GM19397 (cell line): ENCODE results near the gene ACTN1.

ENCODE experiments used
- ATAC-seq: cut with Tn5 transposase; IDR thresholded peaks from one replicate; pipeline ENCODE4 v1.9.1; 2021; ENCODE audit warnings: mild to moderate bottlenecking, moderate library complexity; ENCODE audit not compliant: unreplicated experiment

ACTN1 gene

DNA sequence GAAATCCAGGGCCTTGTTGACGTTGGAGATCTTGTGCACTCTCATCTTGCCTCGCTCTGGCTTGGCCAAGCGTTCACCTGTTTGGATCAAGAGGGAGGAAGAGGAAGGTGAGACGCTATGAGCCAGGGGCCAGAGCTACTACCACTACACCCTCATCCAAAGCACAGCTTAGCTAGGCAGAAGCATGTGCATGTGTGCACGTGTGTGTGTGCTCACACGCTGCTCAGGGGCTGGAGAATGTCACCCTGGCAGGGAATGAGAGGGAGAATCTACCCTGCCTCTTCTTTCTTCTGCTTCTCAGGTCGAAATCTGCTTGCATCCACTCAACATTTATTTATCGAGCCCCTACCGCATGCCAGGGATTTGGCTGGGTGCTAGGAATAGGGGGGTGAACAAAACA, 58.1 kb downstream of the ACTN1 start:
- ATAC-seq = no peak

- no peak for ATAC-seq
Observed at GRCh38 chr14:68919129-68919927, 59.8 kb downstream of the ACTN1 start.

DNA sequence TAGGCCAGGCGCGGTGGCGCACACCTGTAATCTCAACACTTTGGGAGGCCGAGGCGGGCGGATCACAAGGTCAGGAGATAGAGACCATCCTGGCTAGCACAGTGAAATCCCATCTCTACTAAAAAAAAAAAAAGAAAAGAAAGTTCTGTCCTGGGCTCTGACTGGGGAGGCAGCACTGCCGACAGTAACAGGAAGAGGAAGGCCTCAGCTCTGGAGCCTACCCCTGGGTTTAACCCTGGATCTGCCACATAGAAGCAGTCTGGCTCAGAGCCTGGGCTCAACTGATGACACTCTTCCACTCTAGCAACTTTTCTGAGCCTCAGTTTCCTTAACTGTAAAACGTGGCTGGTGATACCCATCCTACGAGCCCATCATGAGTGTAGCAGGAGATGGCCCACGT, 60.5 kb downstream of the ACTN1 start:
- no peak for ATAC-seq

- no peak for ATAC-seq
Observed at GRCh38 chr14:68916358-68916941, 62.7 kb downstream of the ACTN1 start.

- ATAC-seq = no peak
Observed at GRCh38 chr14:68913516-68913915, 65.6 kb downstream of the ACTN1 start.

DNA sequence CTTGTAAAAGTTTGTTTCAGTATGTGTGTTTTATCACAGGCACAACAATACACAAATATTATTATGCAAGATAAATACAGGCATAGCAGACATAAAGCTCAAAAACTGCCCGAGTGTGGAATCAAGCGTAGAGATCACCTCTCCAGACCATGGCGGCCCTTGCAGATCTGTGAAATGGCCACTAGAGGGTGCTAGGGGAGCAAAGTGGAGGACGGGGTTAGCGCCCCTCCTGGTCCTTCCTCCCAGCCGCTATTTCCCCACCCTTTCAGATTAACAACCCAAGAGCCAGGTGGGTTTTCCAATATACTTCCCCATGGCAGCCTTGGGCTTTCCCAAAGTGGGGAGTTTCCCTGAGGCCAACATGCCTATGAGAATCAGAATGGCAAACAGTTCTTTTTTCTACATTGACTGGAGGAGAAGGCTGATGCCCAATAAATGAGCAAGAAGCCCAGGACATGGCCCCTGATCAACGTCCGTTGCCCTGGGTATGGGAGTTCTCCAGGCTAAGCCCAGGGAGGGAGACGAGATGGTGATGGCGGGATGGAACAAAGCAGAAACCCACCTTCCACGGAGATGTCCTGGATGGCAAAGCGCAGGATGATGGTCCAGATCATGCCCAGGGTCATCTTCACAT, 67.4 kb downstream of the ACTN1 start:
- ATAC-seq = peak; percentile 69

DNA sequence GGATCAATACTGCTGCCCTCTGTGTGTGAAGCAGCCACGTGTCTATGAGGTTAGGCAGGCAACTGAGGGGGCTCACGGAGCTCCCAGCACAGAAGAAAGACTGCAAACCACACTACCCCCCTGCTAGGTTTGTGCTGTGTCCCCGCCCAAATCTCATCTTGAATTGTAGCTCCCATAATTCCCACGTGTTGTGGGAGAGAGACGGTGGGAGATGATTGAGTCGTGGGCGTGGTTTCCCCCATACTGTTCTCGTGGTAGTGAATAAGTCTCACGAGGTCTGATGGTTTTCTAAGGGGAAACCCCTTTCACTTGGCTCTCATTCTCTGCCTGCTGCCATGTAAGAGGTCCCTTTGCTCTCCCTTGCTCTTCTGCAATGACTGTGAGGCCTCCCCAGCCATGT, 68.6 kb downstream of the ACTN1 start:
- no peak for ATAC-seq

- no peak for ATAC-seq
Observed at GRCh38 chr14:68908803-68909202, 70.3 kb downstream of the ACTN1 start.

DNA sequence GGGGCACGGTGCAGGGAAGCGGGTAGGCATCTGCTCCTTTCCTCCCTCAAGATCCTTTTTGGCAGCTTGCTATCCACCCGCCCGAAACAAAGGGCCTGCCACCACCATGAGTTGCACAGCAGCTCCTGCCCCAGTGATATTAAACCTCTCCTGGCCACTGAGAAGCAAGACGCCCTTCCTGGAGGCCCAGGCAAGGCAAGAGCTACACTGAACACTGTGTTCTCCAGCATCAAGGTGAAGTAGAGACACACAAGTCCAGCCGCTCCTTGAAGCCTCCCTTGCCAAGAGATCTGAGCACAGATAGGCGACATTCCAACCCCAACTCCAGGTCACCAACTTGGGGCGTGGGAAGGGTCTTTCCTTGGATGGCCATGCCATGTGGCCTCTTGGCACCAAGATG, 70.9 kb downstream of the ACTN1 start:
- ATAC-seq = no peak

DNA sequence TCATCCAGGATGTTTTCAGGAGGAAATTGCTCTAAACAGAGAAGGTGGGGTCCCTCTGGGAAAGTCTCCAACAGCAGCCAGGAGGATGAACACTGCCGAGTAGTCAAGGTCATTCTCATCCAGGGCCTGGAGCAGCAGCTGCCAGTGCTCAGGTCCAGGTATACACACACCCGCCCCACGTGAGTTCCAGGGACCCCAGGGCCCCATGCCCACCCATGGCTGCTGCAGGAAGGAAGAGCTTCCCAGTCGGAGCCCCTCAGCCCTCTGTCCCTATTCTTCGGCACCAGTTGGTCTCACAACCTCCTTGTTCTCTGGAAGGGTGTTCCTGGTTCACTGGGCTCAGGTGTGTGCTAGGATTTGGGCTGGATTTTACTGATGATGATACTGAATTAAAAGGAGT, 72.7 kb downstream of the ACTN1 start:
- no peak for ATAC-seq

DNA sequence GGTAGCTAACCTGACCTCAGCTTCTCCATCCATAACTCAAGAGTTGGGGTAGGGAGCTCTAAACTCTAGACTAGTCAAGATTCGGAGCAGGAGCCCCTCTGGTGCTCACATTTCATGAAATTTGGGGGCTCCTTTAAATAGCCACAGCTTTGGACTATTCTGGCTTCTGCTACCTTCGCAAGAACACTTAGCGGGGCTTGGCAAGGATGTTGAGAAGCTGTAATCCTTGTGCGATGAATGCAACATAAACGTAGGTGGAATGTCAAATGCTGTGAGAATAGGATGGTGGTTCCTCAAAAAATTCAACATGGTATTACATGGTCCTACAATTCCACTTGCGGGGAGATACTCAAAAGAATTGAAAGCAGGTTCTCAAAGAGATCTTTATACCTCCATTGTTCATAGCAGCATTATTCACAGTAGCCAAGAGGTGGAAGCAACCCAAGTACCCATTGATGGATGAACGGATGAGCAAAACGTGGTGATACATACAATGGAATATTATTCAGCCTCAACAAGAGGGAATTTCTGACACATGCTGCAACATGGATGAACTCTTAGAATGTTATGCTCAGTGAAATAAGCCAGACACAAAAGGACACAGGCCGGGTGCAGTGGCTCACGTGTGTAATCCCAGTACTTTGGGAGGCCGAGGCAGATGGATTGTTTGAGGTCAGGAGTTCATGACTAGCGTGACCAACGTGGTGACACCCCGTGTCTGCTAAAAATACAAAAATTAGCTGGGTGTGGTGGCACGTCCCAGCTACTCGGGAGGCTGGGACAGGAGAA, 73.8 kb downstream of the ACTN1 start:
- ATAC-seq = no peak

DNA sequence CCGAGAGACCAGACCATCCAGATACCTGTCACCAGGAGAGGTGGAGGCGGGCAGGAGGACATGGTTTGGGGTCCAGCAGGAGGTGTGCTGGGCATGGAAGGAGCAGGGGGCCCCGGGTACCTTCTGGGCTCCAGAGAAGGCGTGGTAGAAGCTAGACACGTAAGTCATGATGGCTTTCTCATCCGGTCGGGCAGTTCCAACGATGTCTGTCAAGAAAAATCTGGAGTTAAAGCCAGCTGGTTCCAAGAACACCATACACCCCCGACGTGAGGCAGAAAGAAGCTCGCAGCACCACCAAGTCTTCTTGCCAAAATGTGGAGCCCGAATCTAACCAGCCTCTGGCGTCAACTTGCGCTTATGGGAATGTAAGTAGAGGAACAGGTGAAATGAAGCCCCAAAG, 76.7 kb downstream of the ACTN1 start:
- no peak for ATAC-seq

DNA sequence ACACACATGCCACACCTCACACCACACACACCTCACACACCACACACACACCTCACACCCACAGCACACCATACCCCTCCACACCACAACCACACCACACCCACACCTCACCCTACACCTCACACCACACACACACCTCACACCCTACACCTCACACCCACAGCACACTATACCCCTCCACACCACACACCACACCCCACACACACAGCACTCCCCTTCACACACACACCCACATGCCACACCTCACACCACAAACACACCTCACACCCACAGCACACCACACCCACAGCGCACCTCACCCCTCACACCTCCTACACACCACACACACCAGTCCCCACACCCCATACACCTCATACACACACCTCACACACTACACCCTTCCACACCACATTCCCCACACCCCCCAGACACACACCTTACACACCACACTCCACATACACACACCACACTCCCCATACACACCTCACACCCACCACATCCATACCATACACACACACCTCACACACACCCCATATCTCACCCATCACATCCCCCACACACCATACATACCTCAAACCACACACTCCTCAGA, 80.0 kb downstream of the ACTN1 start:
- no peak for ATAC-seq

GRCh38 chr14:68898248-68899032, 80.7 kb downstream of the ACTN1 start:
- ATAC-seq = no peak

- ATAC-seq = no peak
Observed at GRCh38 chr14:68897559-68898155, 81.4 kb downstream of the ACTN1 start.

GRCh38 chr14:68896132-68896531, 83.0 kb downstream of the ACTN1 start:
- ATAC-seq = no peak

DNA sequence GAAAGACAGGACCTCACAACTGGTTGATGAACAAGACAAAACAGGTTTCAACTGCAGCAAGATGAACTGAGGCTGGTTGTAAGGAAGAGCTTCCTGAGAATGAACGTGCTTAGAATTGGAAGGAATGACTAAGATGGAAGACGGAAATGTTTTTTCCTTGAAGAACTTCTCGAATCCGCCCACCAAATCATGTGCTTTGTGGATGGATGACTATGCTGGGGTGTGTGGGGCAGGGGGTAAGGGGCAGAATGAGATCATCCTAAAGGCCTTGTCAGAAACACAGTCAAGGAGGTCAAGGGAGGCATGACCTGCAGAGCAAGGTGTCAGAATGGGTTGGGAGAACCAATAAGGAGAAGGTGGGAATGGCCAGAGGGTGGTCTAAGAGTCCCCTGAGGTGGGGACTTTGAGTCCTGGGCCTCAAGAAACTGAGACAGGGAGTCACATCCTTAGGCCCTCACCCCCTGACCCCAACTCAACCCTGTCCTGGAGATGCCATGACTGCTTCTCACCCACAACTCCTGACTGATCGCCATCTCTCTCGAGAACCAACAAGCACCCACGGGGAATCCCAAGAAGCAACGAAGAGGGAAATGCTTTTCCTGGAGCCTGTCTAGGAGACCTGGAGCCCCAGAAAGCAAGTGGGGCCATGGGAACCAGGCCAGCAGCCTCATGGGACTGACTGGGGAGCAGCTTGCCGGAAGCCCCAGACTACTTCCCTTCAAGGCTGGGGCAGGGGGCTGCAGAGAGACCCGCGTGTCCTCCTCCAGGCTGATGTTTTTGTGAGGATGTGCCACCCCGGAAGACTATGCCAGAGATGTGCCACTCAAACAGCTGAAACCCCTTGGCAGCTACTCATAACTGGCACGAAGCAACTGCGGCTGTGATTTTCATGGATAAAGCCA, 84.0 kb downstream of the ACTN1 start:
- ATAC-seq = no peak

DNA sequence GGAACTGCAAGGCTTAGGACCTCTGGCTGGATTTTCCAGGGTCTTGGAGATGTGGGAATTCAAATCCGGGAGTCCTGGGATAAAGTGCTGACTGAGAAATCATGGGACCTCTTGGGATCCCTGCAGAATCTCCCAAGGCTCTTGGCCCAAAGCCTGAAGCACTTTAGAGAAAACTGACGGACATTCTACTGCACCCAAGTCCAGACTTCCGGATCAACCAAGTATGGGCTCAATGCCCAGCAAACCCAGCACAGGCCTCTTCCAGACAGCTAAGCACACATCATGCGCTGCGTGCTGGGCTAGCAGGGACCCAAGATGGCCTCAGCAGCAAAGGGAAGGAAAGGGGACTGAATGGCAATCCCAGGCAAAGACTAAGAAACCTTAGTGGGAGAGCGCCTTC, 85.0 kb downstream of the ACTN1 start:
- no peak for ATAC-seq

DNA sequence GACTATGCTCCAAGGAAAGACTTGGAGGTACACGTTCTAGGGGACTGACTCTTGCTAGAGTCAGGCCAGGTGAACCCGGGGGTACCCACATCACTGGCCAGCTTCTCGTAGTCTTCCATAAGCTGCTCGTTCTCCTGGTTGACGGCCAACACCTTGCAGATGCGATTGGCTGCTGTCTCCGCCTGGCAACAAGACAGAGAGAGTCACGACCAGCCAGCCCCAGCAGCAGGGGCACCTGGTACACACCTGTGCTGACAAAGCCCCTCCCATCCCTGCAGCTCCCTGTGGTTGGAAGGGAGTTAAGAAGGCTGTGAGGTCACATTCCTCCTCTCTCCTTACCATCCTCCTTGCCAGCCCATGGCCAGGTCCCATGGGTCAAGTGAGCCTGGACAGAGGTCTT, 85.5 kb downstream of the ACTN1 start:
- no peak for ATAC-seq
